DND-41 (cell line): ENCODE measurements around the gene TTLL10.
"Not testable (repeated sequence)": the region's sequence is repeated elsewhere in the genome, so short reads cannot be mapped to it uniquely, and the experiment has no call there.

ENCODE experiments used
- ATAC-seq: fragments of 200-7000 bp; cut with Tn5 transposase; 3 replicates; pipeline ENCODE4 v1.9.1; 2021; ENCODE audit warnings: low read depth; ENCODE audit not compliant: insufficient read depth
- DNase-seq: peaks from one replicate; pipeline ENCODE4 v3.0.0-alpha.2; 2020
- H2AFZ ChIP-seq: 2 replicates; pipeline ENCODE4 v1.6.0; 2012; ENCODE audit warnings: low read depth, low read length
- H3K27ac ChIP-seq: 2 replicates; pipeline ENCODE4 v1.5.1; 2012; ENCODE audit warnings: low read length, inconsistent platforms
- H3K27me3 ChIP-seq: fragments of 200-600 bp; sonication (generic); 2 replicates; pipeline ENCODE4 v1.6.0; 2012; ENCODE audit warnings: low read length, mild to moderate bottlenecking, inconsistent platforms; ENCODE audit not compliant: insufficient read depth, poor library complexity
- H3K36me3 ChIP-seq: 2 replicates; pipeline ENCODE4 v1.5.1; 2012; ENCODE audit warnings: low read length, inconsistent platforms; ENCODE audit not compliant: insufficient read depth
- H3K4me1 ChIP-seq: 2 replicates; pipeline ENCODE4 v1.5.1; 2012; ENCODE audit warnings: mild to moderate bottlenecking, low read length; ENCODE audit not compliant: insufficient read depth
- H3K4me2 ChIP-seq: 2 replicates; pipeline ENCODE4 v1.6.0; 2012; ENCODE audit warnings: mild to moderate bottlenecking, moderate library complexity, low read length, inconsistent platforms; ENCODE audit not compliant: insufficient read depth
- H3K4me3 ChIP-seq, 2 experiments: fragments of 200-600 bp in 1 of 2; shearing (Covaris generic) in 1 of 2; 2 replicates each; pipeline ENCODE4 v1.5.1; 2012 to 2016; ENCODE audit warnings: inconsistent platforms in 2 of 2, low read length in 2 of 2, mild to moderate bottlenecking in 2 of 2, low read depth in 1 of 2, moderate library complexity in 1 of 2
- H3K79me2 ChIP-seq: 2 replicates; pipeline ENCODE4 v1.6.0; 2012; ENCODE audit warnings: low read length, inconsistent platforms; ENCODE audit not compliant: insufficient read depth
- H3K9ac ChIP-seq: 2 replicates; pipeline ENCODE4 v1.6.0; 2012; ENCODE audit warnings: low read depth, mild to moderate bottlenecking, inconsistent platforms, low read length, moderate library complexity
- H3K9me3 ChIP-seq: 2 replicates; pipeline ENCODE4 v1.5.1; 2012; ENCODE audit warnings: low read length, moderate library complexity, mild to moderate bottlenecking, inconsistent platforms; ENCODE audit not compliant: insufficient read depth, severe bottlenecking
- H4K20me1 ChIP-seq: 2 replicates; pipeline ENCODE4 v1.6.0; 2012; ENCODE audit warnings: low read length; ENCODE audit not compliant: insufficient read depth
- CTCF ChIP-seq: IDR thresholded peaks from 2 replicates; pipeline ENCODE4 v1.5.1; 2012; ENCODE audit warnings: borderline replicate concordance, low read length, moderate library complexity, mild to moderate bottlenecking; ENCODE audit not compliant: poor library complexity, severe bottlenecking; ENCODE audit errors: extremely low read depth
- EZH2 ChIP-seq: IDR thresholded peaks from 3 replicates; pipeline ENCODE4 v1.6.1; 2012; ENCODE audit warnings: borderline replicate concordance, low read depth, mild to moderate bottlenecking, moderate library complexity, low read length, inconsistent platforms; ENCODE audit not compliant: severe bottlenecking

The TTLL10 gene

DNA sequence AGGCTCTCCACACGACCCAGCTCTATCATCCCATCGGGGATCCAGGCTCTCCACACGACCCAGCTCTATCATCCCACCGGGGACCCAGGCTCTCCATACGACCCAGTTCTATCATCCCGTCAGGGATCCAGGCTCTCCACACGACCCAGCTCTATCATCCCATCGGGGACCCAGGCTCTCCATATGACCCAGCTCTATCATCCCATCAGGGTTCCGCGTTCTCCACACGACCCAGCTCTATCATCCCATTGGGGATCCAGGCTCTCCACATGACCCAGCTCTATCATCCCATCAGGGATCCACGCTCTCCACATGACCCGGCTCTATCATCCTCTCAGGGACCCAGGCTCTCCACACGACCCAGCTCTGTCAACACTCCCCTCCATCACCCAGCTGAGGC is 20.5 kb upstream of the TTLL10 start:
- not testable (repeated sequence) for H3K36me3 ChIP-seq, H3K4me1 ChIP-seq, H3K4me3 ChIP-seq, H3K27ac ChIP-seq, DNase-seq, ATAC-seq, H3K27me3 ChIP-seq, H4K20me1 ChIP-seq, H3K79me2 ChIP-seq, H2AFZ ChIP-seq, H3K9ac ChIP-seq, H3K4me2 ChIP-seq, H3K9me3 ChIP-seq

DNA sequence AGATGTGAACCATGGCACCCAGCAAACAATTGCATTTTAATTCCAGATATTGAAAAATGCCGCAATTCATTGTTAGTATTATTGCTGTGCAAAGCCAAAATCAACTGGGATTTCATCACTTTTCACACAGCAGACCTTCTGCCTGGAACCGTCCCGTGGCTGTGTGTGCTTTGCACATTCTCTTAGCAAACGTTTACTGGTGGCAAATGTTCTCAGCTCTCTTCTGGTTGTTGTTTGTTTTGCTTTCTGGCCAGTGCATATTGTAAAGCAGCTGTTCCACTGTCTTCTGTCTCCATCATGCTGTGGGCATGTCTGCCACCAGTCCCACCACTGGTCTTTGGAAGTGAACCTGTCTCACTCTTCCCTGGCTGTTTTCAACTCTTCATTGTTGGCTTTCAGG is 19.8 kb upstream of the TTLL10 start:
- H2AFZ ChIP-seq, result no peak overlapping the region
- H4K20me1 ChIP-seq, result no peaks in the 10 kb centered on the region
- H3K4me3 ChIP-seq, result no peak overlapping the region
- no peaks in the 10 kb centered on the region for H3K36me3 ChIP-seq
- H3K79me2 ChIP-seq, result no peaks in the 10 kb centered on the region
- H3K9ac ChIP-seq, result no peak overlapping the region
- DNase-seq (no peak), ATAC-seq (no peak)
- no peaks in the 10 kb centered on the region for H3K27me3 ChIP-seq
- H3K4me1 ChIP-seq, result no peaks in the 10 kb centered on the region
- H3K9me3 ChIP-seq, result peaks cover 5% of the 10 kb centered on the region
- TF ChIP-seq CTCF (no peak), EZH2 (no peak)
- no peak overlapping the region for H3K4me2 ChIP-seq
- no peak overlapping the region for H3K27ac ChIP-seq

- Histone ChIP-seq H4K20me1 (no peaks in the 10 kb centered on the region), H3K79me2 (no peaks in the 10 kb centered on the region), H3K36me3 (no peaks in the 10 kb centered on the region), H2AFZ (no peak overlapping the region), H3K4me2 (no peak overlapping the region), H3K27me3 (no peaks in the 10 kb centered on the region), H3K27ac (no peak overlapping the region), H3K9me3 (peaks cover 5% of the 10 kb centered on the region), H3K9ac (no peak overlapping the region), H3K4me3 (no peak overlapping the region), H3K4me1 (no peaks in the 10 kb centered on the region)
- TF ChIP-seq CTCF (no peak), EZH2 (no peak)
- ATAC-seq (no peak), DNase-seq (no peak)
These were observed 18.4 kb upstream of the TTLL10 start for GRCh38 chr1:1155258-1155657.

- H3K27ac ChIP-seq, result no peak overlapping the region
- no peaks in the 10 kb centered on the region for H3K79me2 ChIP-seq
- H3K27me3 ChIP-seq, result no peaks in the 10 kb centered on the region
- no peak overlapping the region for H3K4me3 ChIP-seq
- ATAC-seq, result no peak
- H3K4me1 ChIP-seq, result no peaks in the 10 kb centered on the region
- H3K4me2 ChIP-seq, result no peak overlapping the region
- no peaks in the 10 kb centered on the region for H3K36me3 ChIP-seq
- H3K9ac ChIP-seq, result no peak overlapping the region
- peaks cover 5% of the 10 kb centered on the region for H3K9me3 ChIP-seq
- no peak for TF ChIP-seq EZH2
- no peak for TF ChIP-seq CTCF
- H4K20me1 ChIP-seq, result no peaks in the 10 kb centered on the region
- no peak overlapping the region for H2AFZ ChIP-seq
- DNase-seq, result no peak
These were observed 17.3 kb upstream of the TTLL10 start for GRCh38 chr1:1156140-1157032.
